HK-2 (cell line): Measurements from ENCODE around the gene THEM4.
A peak's percentile ranks its signal among the peaks of the same experiment; 100 is the strongest.

Experiments
- DNase-seq: peaks from one replicate; pipeline ENCODE4 v3.0.0-alpha.2; 2018; ENCODE audit not compliant: unreplicated experiment

The THEM4 gene

DNA sequence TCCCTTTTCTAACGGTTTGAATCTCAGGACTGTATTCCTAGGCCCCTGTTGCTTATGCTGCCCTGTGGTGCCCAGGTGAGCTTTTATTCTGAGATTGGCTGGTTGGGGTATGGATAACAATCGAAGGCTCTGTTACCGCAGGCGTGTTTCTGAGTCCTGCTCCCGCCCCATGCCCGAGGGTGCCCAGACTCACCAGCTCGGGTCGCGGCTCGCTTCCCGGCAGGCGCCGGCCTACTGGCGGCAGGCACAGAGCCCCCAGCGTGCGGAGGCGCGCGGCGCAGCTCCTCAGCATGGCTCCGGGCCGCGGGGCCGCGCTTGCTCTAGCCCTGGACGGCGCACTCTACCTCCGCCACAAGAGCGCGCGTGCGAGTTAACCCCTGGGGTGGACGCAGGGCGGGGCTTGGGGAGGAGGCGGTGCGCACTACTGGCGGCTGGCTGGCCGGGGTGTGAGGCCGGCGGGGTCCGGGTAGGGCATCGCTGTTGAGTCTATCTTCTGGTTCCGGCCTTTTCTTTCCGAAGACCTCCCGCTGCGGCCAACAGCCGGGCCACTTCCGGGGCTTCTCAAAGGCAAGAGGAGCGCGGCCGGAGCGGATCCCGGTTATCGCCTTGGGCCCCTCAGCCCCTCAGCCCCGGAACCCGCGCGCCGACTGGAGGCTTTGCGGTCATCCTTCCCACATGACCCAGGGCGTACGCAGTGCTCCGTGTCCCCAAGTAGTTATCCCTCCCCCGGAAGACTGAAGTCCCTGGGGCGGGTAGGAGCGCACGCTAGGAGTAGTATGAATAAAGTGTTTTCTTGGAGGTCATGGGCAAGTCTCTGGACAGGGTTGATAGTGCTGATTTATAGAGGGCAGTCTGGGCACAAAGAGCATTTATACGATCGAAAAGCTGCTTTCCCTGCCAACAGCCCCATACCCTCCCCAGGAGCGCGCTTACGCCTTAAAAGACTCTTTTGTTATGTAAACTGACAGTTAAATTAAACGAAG is at the start of gene THEM4:
THEM4 (minus strand) TSS at position 345 of the 983 bp plus-strand sequence; CDS start at position 292, 53 bp downstream.
- peak; percentile 99 for DNase-seq

DNA sequence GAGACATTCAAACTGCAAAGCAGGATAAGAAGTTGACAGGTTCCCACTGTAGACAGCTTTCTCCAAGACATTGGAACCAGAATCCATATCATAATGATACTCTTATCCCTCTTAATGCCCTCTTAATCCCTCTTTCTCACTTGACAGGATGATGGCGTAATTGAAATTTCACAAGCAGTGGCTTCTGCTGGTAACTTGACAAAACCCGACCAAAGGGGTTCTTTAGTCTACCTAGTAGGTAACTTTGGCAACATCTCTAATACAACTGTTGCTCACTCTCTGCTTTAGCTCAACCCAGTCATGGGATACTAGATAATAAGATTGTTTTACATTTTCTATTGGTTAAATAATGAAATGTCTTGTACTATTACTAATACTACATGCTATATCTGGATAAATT is 49.6 kb upstream of the THEM4 start:
- no peak for DNase-seq

DNA sequence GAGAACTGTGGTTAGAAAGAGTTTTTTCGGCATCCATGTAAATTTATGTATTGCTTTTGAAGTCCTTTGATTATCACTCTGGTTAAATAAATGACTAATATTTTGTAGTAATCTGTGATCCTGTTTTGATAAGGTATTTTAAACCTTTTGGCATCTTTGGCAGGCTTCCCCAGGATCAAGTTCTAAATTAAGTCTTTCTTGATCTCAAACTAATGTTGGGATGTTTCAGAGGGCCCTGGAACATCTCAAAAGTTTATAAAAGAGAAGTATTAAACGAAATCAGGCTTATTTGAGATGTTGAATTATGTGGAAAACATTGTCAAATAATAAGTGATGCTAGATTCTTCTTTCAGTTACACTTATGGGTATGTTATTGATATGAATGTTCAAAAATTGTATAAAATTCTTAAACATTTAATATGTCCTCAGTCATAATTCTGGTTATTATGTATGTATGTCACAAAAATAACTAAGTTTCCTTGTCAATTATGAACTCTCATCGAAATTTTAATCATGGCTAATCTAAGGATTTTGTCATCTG is 47.7 kb upstream of the THEM4 start:
- no peak for DNase-seq

DNA sequence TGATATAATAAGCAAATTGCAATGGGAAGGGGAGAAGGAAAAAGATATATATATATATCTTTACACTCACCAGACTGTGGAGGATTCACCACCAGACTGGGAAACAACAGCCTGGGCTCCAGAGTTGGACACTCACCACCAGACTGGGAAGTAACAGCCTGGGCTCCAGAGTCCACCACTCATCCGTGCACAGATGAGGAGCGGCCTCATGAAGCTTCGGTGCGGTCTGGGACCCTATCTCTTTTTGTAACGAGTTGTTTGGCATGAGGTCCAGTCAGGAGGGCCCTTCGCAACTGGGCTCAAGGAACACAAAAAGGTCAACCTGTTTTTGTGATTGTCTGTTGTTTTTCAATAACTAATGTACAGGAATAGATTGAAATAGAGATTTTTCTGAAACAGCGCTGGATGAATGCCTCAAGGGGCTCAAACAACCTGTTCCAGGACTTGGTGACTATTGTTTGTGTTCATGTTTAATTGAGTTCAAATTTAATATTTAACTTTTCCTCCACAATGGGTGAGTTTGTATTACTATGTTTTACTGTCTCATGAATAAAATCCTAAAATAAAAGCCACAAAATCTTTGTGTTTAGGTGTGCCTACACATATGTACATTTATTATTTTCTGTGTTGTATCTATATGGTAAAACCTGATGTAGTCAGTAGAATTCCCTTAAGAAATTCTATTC is 44.2 kb upstream of the THEM4 start:
- no peak for DNase-seq

DNA sequence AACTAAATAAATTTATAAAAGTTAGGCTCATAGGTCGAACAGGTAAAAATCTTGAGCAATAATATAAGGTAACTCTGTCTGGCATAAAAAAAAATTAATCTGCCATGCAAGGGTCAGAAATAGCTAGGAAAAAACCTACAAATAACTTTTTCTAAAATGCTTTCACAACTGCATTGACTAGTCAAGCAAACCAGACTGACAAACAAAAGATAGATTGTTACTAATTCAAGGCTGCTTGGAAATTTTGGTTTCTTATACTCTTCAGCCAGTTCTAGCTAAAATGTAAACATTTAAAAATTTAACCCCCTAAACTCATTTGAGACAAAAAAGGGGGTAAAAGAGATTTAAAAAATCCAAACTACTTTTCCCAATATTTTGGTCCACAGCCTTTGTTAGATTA is 43.5 kb upstream of the THEM4 start:
- no peak for DNase-seq

DNA sequence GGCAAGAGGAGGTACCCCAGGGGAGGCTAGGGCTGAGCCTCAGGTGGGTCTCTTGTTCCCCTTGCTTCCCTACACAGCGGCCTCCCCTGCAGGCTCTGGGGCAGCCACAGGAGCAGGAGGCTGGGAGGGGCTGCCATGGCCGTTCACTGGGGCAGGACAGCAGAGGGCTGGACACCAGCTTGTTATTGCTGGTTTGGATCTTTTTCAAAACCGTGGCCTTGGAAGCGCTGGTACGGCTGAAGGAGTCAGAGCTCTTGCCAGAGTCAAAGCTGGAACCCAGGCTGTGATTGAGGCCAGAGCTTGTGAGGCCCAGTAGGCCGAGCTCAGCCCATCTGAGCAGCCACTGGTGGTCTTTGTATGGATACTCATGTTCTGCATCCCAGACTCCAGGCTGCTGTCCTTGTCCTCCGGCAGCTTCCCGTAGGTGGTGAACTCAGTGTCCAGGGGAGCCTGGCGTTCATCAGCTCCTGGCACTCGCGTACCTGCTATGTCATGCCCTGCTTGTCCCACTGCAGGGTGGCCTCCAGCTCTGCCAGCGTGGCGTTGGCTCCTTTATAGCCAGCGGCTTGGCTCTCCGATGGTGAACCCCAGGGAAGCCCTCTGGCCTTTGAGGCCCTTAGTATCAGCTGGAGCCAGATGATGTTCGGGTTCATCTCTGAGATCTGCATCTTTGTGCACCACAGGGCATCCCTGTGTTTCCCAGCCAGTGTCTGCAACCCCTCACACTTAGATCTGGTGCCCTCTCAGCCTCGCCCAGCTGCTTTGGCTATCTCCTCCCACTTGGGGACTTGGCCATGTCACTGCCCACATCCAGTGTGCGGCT is 40.3 kb upstream of the THEM4 start:
- DNase-seq: no peak

DNA sequence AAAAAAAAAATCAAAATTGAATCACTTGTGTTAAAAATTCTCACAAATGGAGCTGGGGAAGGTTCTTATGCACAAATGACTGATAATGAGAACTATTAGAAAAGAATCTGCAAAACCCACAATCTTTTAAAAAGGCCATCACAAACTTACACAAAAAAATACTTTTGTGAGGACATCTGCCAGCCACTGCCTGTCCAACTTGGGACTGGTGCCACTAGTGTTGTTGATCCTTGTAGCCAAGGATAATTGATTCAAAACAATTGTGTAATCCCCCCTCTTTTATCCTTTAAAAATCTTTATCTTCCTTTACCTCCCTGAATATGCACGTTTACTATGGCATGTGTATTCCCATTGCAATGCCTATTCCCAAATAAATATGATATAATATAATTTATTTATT is 39.2 kb upstream of the THEM4 start:
- DNase-seq: no peak

DNA sequence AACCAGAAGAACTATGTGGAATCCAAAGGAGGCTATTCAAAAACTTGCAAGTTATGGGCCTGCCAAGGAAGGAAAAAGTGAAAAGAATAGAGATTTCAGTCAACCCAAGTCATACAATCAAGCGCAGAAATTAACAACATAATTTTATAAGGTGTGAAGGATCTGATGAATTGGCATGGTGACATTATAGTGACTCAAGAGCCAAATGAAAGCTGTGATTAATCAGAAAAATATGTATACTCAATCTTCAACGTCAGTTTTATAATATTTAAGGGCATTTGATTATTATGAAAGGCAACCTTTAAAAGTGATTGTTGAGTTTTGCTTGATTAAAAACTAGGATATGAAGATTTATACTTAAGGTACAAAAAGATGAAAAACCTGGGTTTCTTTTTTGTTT is 37.8 kb upstream of the THEM4 start:
- no peak for DNase-seq

DNA sequence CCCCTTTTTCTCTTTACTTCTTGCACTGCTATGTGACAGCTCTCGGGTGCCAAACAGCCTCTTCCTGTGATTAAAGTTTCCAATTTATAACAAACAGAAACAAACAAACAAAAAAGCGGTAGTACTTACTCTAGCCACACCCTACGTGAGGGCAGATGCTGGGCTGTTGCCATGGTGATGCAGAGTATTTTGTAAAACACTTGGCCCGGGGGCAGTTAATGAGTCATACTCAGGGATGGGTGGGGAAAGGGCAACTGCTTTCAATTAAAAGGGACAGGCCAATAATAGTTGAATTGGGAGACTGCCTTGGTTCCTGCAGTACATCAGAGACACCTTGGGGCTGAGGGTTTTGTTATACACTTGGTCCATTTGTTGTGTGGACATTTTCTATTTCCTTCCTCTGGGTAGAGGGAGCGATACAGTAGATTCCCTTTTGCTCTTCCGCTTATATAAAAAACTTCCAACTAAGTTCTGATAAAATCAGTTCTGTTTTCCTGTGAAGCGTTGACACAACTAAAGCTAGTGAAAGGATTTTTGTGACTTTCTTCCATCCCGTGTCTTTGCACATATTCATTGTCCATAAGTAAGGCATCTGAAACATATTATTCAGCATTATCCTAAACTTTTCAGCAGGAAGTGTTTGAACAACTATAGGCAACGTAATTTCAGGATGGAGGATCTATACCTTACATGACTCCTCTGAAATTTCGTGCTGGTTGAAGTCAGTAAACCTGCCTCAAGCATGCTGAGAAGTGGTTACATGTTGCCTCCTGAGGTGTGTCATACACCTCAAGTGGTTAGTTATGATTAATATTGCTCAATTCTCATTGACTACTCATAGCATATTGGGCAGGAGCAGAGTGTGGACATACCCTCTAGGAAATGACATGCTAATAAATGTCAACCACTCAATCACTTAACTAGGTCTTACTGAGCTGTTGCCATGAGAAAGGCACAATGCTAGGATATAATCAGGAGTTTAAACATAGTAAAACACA is 36.7 kb upstream of the THEM4 start:
- DNase-seq: peak; percentile 34

DNA sequence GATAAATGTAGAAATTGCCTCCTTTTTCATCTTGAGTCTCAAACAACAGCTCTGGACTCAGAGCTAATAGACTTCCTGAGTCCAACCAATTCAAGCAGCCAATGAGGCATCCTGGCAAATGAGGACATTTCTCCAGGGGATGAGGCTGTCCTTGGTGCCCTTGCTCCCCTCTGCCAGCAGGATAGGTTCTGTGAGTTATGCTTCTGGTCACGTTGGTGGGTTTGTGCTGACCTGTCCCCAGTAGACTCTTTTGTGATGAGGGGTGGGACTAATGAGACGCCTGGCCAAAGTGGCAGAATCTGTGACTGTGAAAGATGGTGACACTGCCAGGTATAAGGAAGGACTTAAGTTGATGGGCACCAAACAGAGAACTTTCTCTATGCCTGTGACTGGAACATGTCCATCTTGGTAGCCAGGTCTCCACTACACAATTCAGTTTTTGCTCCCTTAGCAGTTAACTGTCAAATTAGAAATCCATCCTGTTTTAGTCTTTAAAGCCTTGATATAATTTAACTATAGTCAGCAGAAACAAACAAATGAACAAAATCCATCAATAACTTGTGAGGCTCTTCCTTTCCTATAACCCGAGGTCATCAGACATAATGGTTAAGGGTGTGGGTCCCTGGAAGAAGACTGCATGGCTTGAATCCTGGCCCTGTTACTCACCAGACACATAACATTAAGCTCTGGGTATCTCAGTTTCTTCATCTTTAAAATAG is 35.7 kb upstream of the THEM4 start:
- no peak for DNase-seq

DNA sequence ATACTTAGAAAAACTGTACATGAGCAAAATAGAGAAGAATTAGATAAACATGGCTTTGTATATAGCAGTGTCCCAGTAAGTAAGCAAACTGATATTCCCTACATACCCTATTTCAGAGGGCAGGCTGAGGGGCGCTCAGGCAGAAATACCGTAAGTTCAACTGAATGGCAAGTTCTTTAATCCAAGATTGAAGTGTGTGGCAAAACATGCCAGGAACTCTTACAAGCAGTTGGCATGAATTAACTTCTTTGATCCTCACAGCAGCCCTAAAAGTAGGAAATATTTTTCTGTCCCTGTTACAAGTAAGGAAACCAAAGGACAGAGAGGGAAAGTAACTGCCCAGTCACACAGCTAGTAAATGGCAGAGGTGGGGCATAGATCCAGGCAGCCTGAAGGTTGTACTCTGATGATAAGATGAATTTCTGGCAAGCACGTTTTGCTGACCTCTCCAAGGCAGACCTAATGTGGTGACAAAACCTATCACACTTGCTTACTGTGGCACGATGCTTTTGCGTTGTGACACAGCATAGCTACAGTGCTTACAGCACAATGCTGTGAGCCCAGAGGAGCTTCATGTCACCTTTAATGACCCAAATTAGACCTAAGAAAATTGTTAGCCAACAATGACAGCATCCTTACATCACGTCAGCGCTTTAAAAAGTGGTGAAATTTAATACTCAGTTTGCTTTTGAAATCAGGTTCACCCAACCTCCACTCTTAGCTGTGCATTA is 35.0 kb upstream of the THEM4 start:
- no peak for DNase-seq

DNA sequence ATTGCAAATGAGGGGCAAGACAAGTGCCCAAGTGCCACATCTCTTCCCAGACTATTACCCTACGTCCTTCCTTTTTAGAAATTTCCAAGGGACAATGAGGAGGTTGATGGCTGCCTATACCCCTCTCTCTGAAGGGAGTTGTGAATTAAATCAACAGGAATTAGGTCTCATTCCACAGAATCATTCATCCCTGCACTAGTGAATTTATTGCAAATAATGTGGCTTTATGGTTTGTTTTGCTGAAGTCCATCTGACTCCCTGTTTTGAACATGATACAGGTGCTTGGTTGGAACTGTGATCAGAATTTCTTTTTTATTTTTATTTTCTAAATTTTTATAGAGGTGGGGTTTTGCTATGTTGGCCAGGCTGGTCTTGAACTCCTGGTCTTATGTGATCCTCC is 34.3 kb upstream of the THEM4 start:
- DNase-seq: no peak

DNA sequence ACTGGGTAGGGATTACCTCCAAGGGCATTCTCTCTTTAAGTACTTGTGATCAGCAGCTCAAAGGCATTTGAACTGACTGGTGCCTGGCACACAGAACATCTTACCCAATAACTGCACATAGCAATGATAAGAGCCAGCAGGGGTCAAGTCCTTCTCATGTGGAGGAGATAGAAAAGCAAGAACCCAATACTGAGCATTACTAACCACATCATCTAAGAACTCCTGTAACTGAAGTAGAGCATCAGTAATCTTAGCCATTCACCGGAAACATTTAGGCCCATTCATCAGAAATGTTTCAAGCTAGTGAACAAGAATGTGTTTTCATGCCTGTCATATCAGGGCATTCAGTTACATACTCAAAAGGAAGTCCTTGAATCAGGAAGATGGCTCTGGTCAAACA is 33.6 kb upstream of the THEM4 start:
- no peak for DNase-seq

DNA sequence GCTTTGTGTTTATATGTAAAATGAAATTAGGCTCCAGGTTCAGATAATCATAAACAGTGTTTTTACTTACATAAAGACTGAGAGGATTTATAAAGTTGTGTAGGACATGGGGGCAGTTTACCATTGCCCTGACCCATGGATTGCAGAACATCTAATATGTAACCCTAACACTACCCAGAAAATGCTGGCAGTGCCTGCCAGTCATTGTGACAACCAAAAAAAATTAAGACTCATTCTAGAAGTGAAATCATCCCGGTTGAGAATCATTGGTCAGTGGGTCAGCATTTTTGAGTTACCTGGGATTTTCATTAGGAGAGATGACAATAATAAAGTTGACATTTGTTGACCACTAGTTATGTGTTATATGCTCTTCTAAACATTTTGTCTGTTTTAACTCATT is 31.2 kb upstream of the THEM4 start:
- no peak for DNase-seq

DNA sequence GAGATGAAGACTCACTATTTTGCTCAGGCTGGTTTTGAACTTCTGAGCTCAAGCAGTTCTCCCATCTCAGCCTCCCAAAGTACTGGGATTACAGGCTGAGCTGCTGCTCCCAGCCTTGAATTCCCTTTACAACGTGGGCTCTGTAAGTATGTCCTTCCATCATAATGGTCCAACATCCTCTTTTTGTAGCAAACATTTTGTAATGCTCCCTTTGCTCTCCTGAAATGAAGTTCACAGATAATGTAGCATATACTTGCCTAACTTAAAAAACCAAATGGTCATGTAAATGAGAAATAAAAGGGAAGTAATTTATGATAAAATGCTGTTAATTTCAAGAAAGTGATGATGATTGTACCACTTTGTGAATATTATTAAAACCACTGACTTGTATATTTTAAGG is 30.5 kb upstream of the THEM4 start:
- DNase-seq: no peak

DNA sequence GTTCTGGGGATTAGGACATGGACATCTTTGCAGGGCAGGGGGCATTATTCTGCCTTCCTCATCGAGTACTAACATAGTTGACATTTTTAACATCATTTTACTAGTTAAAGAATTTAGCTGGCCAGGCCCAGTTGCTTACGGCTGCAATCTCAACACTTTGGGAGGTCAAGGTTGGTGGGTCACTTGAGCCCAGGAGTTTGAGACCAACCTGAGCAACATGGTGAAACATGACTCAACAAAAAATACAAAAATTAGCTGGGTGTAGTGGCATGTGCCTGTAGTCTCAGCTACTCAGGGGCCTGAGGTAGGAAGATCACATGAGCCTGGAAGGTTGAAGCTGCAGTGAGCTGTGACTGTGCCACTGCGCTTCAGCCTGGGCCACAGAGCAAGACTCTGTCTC is 29.8 kb upstream of the THEM4 start:
- DNase-seq: no peak

DNA sequence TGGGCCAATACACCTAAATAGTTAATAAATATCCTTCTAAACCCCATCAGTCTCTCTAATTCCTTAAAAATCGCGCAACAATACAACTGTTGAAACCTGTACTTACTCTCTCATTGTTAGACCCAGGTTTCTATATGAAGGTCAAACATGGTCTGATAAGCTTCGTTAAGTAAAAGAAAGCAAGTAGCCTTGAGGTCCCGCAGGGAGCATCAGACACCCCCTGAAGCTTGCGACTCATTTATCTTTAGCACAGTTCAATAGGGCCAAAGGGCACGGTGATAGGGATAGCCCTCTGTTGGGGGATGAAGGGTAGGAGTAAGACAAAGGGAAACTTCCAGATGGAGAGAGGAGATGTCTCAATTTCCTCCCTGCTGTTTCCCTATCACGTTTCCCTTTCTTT is 27.3 kb upstream of the THEM4 start:
- DNase-seq: no peak

DNA sequence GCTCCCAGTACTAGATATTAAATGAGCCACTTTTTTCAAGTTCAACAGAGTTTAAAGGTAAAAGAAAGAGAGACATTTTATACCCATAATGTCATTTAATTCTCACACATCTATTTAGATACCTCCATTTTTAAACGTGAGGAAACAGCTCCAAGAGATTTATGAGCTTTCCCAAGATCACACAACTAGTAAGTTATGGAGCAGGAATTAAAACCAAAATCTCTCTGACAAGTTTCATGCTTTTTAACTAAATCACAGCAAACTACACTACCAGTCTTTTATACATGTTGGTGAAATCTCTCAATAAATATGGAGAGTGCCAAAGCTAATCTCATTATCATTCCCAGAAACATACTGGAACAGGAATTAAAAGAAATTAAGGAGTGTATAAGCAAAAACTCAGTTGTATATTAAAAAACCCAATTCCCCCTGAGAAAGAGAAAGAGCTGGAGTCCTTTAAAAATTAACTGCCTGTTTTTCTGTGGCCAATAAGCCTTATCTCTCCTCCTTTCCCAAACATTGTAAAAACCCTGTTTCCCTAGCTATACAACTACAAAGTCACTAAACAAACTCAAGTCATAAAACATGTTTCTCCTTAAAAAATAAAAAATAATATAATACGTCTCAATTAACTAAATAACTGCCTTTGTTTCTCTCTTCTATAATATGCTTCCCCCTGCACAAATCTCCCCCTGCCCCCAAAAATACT is 26.7 kb upstream of the THEM4 start:
- no peak for DNase-seq

DNA sequence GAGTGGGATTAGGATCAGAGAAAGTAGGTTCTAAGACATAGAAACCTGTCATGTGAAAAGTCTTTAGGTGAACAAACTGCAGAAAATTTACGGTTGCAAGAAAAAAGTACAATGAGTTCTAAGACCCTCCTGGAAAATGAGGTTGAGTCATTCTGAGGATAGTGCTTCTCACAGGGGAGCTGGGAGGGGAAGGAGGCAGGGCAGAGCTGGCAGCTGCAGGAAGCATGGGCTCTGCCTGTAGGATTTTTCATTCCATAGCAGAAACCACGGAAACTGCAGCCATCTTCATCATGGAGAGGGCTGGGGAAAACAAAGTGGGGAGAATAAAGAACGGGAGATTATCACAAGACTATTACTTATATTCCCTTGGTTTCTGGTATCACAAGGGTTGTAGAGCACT is 25.8 kb upstream of the THEM4 start:
- no peak for DNase-seq
